GM21381 (cell line): ENCODE measurements around the gene ARL8A.
"Not testable (repeated sequence)": the region's sequence is repeated elsewhere in the genome, so short reads cannot be mapped to it uniquely, and the experiment has no call there.

Source experiments
- ATAC-seq: cut with Tn5 transposase; IDR thresholded peaks from one replicate; pipeline ENCODE4 v1.9.1; 2021; ENCODE audit warnings: mild to moderate bottlenecking, moderate library complexity; ENCODE audit not compliant: unreplicated experiment

ARL8A gene

DNA sequence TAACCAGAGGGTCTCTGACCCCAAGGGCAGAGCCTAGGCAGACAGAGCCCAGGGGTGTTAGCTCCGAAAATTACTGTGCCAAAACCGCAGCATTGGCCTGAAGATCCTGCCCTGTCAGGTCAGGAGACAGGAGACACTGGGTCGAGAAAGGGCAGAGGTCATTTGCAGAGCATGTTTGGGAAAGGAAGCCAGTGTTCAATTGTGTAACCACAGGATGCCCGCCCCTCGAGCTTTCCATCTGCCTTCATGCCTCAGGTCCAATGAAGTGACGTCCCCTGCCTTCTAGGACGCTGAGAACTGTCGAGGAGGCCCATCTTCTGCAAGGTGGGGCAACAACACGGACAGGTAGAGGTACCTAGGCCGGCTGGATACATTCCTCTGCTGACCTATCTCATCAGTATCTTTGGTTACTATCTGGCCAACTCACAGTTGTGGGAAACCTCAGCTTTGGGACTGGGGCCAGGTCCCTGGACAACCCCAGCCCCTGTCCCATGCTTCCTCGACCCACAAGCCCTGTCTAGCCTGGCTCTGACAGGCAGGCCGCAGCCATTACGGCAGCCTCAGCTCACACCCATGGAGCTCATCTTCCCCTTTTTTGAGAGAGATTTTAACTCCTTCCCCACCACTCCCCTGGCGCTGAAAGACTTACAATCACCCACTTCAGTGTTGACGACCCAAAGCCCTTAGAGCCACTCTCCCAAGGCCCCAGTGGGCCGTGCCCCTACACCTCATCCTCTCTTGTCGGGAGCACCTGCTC lies 1.3 kb downstream of the ARL8A start:
- ATAC-seq: peak; percentile 22

DNA sequence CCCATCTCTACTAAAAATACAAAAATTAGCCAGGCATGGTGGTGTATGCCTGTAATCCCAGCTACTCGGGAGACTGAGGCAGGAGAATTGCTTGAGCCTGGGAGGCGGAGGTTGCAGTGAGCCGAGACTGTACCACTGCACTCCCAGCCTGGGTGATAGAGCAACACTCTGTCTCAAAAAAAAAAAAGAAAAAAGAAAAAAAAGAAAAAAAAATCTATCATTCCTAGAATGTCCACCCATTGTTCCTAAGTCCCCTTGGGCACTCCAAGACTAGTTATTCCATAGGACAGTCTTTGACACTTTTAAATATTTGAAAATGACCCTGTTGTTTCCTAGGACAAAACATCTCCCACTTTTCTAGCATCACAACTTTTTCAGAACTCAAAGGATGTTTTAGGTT lies 3.1 kb downstream of the ARL8A start:
- ATAC-seq: not testable (repeated sequence)

DNA sequence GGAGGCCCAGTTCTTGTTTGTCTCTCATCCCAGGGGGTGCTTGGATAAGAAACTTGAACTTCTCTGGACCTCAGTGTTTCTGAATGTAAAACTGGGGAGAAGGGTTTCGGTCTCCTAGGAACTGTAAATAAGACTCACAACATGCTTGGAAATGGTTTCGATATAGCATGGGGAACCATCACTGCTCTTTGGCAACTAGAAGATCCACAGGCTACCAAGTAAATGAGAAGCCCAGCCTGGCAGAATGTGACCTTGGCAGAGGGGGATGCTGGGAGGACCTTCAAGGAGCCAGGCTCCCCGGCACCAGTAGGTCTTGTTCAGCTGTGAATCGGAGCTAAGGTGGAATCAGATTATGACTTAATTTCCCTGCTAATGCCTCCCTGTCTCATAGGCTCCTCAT lies 3.7 kb downstream of the ARL8A start:
- ATAC-seq: no peak

DNA sequence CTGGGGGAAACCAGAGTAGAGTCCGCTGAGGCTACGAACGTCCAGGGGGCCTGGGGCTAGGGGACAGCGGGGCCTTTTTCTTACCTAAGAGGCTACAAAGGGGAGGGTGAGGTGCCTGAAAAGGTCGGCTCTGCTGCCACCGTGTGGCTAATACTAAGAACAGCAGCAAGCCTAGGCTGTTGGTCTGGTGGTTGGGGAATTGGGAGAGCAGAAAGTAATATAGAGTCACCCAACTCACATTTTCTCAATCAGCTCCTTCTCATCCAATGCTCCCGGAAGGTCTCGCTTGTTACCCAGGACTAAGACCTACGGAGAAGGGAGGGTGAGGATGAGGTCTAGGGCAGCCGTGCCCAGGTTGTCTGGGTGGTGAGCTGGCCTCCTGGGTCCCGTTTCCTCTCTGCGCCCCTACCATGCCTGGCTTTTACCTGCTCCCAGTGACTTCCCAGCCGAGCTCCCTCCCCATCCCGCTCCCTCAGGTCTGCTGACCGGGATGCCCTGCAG lies 9.3 kb downstream of the ARL8A start:
- no peak for ATAC-seq

DNA sequence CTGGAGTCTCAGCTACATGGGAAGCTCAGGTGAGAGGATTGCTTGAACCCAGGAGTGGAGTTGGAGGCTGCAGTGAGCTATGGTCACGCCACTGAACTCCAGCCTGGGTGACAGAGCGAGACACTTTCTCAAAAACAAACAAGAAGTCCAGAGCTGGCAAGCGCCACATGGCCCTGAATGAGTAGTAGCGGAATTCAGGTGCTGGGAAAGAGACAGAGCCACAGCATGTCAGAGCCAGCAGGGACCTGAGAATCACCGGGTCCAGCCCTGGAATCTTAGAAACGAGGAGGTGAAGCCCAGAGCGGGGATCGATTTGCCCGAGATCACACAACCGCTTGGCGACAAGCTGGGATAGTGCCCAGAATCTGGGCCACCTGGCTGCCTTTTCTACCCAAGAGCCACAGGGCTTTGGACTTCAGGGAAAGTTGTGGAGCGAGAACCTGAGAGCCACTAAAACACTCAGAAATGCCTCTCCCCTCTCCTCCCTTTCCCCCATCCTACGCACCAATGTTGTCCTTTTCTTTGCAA lies 9.8 kb downstream of the ARL8A start:
- ATAC-seq: no peak

DNA sequence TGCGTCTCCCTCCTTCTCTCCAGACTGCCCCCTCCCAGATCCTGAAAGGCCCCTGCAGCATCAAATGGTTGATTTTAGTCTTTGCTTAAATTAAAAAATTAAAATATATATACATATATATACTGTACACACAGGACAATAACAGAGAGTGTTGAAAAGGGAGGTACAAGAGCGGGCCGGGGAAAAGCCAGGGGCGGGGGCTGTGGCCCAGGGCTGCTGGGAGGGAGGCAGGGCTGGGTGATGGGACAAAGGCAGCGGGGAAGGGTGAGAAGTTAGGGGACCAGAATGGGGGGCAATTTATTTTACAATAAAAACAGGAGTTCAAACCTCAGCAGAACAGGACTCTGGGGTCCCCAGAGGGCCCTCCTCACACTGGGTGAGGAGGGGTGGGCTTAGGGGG lies 10.5 kb downstream of the ARL8A start:
- no peak for ATAC-seq

DNA sequence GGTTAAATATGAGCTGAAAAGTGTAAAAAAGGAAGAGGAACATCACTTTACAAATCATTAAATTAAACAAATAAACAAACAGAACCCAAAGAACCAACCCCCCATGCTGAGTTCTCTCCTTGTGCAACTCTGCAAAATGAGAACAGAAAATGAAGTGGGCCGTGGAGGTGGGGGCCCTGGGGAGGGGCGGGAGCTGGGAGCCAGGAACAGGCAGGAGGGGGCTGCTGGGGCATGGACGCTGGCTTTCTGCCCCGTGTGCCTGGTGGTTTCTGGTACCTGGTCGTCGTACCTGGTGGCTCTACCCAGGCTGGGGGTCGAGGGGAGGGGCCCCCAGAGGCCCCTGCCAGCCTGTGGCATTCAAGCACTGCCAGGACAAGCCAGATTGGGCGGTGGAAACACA lies 11.0 kb downstream of the ARL8A start:
- ATAC-seq: no peak

DNA sequence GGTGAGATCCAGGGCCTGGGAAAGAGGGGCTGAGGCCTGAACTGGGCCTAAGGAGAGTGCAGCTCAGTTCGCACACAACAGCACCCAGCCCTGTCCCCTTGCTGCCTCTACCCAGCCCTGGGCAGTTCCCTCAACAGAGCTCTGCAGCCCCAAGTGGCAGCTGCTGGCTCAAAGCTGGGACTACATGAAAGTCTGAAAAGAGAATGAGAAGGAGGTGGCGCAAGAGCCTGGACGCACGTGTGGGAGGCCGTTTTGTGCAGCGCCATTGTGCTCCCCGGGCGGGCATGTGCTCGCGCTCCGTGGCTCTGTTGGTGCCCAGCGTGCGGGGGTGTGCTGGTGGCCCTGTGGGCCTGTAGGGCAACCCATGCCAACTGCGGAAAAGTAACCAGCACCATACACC lies 11.5 kb downstream of the ARL8A start:
- no peak for ATAC-seq

DNA sequence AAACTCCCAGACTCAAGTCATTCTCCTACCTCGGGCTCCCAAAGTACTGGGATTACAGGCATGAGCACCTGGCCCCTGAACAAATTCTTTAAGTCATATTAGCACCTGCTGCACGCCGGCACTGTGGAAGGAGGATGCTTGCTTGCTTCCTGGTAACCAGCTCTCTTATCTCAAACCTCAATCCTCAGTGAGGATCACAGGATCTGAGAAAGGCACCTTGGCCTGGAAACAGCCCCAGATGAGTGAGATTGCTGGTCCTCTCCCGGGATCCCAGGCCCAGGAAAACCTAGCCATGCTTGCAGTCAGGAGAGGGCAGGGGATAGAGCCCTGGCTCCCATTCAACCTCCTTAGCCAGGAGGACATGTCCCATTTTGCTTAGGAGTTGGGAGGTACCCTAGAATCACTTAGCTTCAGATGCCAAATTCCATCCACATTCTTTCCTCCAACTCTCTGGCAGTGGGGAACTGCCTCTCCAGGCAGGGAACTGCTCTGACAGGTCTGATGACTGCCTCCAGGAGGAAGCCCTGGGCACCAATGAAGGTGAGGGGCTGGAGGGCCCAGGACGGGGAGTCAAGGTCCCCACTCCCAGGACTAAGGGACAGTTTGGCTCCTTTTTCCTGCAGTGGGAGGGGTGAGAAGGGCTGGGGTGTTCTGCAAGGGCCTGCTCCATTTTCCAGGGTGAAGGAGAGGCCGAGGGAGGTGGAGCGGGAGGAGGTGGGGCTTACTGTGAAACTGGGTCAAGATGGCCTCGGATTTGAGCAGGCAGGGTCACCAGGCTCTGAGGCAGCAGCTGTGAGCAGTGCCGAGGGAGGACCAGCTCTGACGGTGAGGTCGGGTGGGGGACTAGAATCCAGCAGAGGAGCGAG lies 12.3 kb downstream of the ARL8A start:
- ATAC-seq: no peak

DNA sequence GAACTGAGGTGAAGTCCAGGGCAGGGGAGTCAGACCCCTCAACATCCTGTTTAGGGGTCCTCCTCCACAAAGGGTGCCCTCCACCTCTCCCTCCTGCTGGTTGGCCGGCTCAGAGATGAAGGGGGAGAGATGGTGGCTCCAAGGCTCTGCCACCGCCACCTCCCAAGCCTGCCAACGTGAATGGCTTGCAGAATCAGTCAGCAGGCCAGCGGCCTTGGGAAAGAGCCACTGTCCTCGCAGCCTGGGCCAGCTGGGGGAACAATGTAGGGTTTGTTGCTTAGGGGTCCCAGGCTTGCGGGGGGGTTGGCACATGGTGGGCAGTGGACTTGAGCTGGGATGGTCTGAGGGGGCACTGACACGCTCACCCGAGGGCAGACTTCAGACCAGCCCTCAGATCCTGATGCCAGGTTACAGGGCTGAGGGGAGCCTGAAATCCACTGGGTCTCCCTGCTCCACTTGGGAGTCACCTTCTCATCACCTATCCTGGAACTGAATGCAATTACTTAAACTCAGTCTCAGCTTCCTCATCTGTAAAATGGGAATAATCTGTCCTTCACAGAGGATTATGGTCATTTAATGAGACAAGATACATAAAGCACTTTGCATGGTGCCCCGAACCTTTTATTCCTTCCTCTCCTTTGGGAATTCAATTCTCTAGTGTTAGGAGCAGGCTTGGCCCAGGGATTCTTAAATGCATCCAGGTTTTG lies 13.6 kb downstream of the ARL8A start:
- no peak for ATAC-seq

DNA sequence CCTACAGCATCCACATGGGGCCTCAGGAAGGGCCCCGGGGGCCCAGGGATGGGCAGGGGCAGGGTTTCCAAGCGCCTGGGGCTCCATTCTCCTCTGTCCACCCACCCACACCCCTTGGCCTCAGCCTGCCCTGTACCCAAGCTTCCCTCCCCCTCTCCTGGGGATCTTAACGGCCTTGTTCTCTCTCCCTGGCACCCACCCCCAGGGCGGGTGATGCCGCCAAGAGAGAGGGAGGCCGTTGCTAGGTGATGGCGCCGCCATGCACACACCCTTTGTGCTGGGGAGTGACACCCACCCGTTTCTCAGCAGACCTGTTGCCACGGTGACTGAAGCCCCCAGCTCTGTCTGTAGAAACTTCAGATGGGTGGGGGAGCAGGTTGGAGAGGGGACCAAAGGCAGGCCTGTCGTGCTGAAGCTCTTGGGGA lies 14.2 kb downstream of the ARL8A start:
- no peak for ATAC-seq

DNA sequence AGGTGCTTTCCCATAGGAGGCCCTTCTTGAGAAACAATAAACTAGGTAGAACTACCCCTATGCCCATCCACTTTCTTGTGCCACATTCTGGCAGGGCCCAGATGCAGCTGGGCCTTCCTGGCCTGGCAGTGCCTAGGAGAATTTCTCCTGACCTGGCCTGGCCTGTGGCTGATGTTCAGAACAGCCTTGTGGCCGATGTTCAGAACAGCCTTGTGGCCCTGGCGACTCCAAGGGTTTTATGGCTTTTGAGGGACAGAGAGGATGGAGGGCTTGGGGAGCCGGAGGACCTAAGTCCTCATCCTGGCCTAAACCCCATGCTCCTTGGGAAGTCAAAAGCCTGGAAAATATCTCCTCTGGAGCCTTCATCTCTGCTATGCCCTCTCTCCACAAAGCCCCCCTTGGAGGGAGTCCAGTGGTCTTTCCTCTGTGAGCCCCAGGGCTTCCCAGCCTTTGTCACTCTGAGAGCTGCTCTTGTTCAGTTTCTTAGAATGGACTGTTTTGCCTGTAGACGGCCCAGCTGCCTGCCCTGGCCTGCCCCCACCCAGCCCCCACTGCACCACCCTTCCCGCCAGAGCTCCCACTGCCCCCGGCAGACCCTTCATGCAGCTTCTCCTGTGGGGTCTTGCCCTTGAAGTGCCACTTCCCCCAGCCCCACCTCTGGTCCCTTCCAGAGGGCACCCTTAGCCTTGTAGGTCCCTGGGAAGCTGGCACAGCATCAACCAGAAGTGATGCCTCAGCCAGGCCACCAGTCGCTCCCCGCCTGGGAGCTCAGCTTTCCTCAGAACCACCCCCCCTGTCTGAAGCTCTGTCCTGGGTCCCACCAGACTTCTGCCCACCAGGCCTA lies 14.9 kb downstream of the ARL8A start:
- ATAC-seq: no peak

DNA sequence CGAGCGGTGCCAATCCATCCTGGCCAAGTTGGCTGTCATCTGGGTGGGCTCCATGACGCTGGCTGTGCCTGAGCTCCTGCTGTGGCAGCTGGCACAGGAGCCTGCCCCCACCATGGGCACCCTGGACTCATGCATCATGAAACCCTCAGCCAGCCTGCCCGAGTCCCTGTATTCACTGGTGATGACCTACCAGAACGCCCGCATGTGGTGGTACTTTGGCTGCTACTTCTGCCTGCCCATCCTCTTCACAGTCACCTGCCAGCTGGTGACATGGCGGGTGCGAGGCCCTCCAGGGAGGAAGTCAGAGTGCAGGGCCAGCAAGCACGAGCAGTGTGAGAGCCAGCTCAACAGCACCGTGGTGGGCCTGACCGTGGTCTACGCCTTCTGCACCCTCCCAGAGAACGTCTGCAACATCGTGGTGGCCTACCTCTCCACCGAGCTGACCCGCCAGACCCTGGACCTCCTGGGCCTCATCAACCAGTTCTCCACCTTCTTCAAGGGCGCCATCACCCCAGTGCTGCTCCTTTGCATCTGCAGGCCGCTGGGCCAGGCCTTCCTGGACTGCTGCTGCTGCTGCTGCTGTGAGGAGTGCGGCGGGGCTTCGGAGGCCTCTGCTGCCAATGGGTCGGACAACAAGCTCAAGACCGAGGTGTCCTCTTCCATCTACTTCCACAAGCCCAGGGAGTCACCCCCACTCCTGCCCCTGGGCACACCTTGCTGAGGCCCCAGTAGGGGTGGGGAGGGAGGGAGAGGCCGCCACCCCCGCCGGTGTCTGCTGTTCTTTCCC lies 16.5 kb downstream of the ARL8A start:
- ATAC-seq: no peak

DNA sequence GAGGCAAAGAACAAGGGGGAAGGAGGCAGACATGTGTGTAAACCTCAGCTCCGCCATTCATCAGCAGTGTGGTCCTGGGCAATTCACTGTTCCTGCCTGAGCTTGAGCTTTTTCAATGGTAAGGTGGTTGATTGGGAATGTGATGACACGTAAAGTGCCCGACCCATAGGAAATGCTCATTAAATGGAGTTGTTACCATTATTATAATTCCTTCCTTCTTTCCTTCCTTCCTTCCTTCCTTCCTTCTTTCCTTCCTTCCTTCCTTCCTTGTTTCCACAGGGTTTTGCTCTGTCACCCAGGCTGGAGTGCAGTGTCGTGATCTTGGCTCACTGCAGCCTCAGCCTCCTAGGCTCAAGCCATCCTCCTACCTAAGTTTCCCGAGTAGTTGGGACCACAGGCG lies 17.5 kb downstream of the ARL8A start:
- ATAC-seq: no peak

DNA sequence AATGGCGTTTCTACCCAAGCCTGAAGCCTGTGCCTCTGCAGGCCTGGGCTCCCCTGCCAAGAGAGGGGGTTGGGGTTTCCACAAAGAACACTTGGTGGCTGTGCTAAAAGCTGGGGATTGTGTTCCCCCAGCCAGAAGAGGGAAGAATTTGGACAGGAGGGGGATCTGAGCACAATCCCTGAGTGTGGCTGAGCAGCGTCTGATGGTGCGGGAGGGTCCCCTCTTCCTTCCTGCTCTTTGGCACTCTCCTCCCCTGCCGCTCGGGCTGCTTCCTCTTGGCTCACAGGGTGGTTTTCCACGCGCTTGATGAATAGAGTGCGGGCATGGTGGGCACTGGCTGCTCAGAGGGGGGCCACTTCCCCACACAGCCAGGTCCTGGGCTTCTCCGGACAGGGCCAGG lies 18.1 kb downstream of the ARL8A start:
- ATAC-seq: no peak

DNA sequence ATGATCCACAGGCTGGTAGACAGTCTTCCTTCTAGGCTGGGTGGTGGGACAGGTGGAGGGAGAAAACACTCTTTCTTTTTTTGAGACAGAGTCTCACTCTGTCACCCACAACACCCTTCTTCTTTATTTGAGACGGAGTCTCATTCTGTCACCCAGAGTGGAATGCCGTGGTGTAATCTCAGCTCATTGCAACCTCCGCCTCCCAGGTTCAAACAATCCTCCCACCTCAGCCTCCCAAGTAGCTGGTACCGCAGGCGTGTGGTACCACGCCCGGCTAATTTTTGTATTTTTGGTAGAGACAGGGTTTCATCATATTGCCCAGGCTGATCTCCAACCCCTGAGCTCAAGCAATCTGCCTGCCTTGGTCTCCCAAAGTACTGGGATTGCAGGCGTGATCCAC lies 18.9 kb downstream of the ARL8A start:
- no peak for ATAC-seq

DNA sequence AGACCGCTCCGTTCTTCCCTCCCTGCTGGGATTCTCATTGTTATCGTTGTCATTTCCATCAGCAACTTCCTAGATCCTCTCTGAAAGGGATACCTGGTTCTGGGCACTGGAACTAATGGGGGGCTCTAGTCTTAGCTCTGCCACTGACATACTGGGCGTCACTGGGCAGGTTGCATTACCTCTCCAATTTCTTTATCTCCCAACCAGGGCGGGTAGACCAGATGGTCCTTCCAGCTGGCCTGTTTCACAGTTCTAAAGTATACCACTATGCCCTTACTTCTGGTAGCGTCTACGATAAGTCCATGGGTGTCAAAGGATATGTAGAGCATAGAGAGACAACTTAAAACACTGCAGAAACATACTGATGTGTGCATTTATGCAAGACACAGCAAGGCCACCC lies 20.4 kb downstream of the ARL8A start:
- ATAC-seq: no peak

DNA sequence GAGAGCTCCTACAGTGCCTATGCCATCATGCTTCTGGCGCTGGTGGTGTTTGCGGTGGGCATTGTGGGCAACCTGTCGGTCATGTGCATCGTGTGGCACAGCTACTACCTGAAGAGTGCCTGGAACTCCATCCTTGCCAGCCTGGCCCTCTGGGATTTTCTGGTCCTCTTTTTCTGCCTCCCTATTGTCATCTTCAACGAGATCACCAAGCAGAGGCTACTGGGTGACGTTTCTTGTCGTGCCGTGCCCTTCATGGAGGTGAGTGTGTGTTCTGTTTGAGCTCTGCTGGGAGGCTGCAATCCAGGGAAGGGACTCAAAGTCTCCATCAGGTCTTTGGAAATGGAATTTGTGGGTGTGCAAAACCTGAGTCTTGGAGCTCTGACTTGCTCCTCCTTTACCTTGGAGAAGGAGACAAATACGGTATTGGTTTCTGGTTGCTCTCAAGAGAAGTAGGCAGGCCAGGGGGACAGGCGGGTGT lies 21.2 kb downstream of the ARL8A start:
- no peak for ATAC-seq

DNA sequence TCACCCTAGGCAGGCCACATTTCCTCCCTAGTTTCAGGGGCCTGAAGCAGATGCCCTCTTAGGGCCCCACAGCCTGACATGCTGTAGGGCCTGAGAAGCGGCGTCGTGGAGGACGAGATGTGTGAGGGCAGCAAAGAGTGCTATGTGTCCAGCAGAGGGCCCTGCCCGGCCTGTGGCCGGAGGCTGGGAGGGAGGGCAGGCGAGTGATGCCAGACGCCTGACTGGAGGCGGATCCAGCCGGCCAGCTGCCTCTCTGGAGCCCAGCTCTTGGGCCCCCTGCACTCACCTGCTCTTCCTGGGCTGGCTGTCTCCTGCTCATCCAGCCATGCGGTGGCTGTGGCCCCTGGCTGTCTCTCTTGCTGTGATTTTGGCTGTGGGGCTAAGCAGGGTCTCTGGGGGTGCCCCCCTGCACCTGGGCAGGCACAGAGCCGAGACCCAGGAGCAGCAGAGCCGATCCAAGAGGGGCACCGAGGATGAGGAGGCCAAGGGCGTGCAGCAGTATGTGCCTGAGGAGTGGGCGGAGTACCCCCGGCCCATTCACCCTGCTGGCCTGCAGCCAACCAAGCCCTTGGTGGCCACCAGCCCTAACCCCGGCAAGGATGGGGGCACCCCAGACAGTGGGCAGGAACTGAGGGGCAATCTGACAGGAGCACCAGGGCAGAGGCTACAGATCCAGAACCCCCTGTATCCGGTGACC lies 21.8 kb downstream of the ARL8A start, which contains the start of gene GPR37L1:
TSS of gene GPR37L1 (plus strand) at position 279 of the 697 bp plus-strand sequence. CDS start at position 326, 47 bp downstream.
- no peak for ATAC-seq
